Glutamatergic neuron (in vitro differentiated cells): ENCODE measurements around the gene ETDB. TPM values are rescaled to one million over a fixed set of nuclear protein-coding genes. Genes with fewer than 3 reads are reported as not detected.
"Not testable (repeated sequence)": the region's sequence is repeated elsewhere in the genome, so short reads cannot be mapped to it uniquely, and the experiment has no call there.

Experiments used
- DNase-seq: peaks from one replicate; pipeline ENCODE4 v3.0.0; 2022
- H3K27ac Mint-ChIP-seq: one replicate; pipeline ENCODE4 v1.8.0; 2020; ENCODE audit warnings: mild to moderate bottlenecking, mixed read lengths, inconsistent platforms; ENCODE audit not compliant: unreplicated experiment
- H3K27me3 Mint-ChIP-seq: one replicate; pipeline ENCODE4 v1.8.0; 2020; ENCODE audit warnings: mild to moderate bottlenecking, moderate library complexity, mixed read lengths, inconsistent platforms; ENCODE audit not compliant: unreplicated experiment
- H3K36me3 Mint-ChIP-seq: one replicate; pipeline ENCODE4 v1.8.0; 2020; ENCODE audit warnings: mild to moderate bottlenecking, mixed read lengths, inconsistent platforms; ENCODE audit not compliant: unreplicated experiment
- H3K4me1 Mint-ChIP-seq: one replicate; pipeline ENCODE4 v1.8.0; 2020; ENCODE audit warnings: mild to moderate bottlenecking, low read depth, mixed read lengths, inconsistent platforms; ENCODE audit not compliant: unreplicated experiment
- H3K4me3 Mint-ChIP-seq: one replicate; pipeline ENCODE4 v1.8.0; 2020; ENCODE audit warnings: mild to moderate bottlenecking, mixed read lengths, inconsistent platforms; ENCODE audit not compliant: unreplicated experiment
- H3K9me3 Mint-ChIP-seq: one replicate; pipeline ENCODE4 v1.8.0; 2020; ENCODE audit warnings: mild to moderate bottlenecking, moderate library complexity, mixed read lengths, inconsistent platforms; ENCODE audit not compliant: unreplicated experiment
- CTCF ChIP-seq: fragments of 200-600 bp; sonication (generic); IDR thresholded peaks from one replicate; pipeline ENCODE4 v1.5.0; 2021; ENCODE audit not compliant: partially characterized antibody, unreplicated experiment
- long read RNA-seq: library from polyadenylated mRNA; unstranded; transcript quantifications from one replicate; pipeline ENCODE4 v2.0.0, GENCODE V29; 2020; ENCODE audit not compliant: unreplicated experiment
- total RNA-seq: library from RNA; stranded (reverse); fragmentation: NEBNext Ultra II Directional; extraction: Animal tissue kit (Norgen Biotek cat#: 25700); gene quantifications from one replicate; pipeline ENCODE4 v1.2.1, GENCODE V29; 2021; ENCODE audit not compliant: unreplicated experiment

ETDB gene
- not detected for total RNA-seq
- long read RNA-seq = 0 reads

GRCh38 chrX:135120056-135120576 is at the start of gene ETDB:
ETDB (minus strand) TSS chrX:135120526; CDS start chrX:135119261, 1,265 bp downstream.
- H3K36me3 Mint-ChIP-seq, H3K4me1 Mint-ChIP-seq, H3K27me3 Mint-ChIP-seq, H3K27ac Mint-ChIP-seq, DNase-seq, H3K9me3 Mint-ChIP-seq, H3K4me3 Mint-ChIP-seq: not testable (repeated sequence)

GRCh38 chrX:135169534-135169933 is 49.2 kb upstream of the ETDB start:
- H3K9me3 Mint-ChIP-seq, H3K27me3 Mint-ChIP-seq, DNase-seq, H3K36me3 Mint-ChIP-seq, H3K27ac Mint-ChIP-seq, H3K4me1 Mint-ChIP-seq, H3K4me3 Mint-ChIP-seq: not testable (repeated sequence)

GRCh38 chrX:135168486-135168885 is 48.2 kb upstream of the ETDB start:
- no peak for TF ChIP-seq CTCF
- H3K27ac Mint-ChIP-seq = no peak overlapping the region
- no peaks in the 10 kb centered on the region for H3K36me3 Mint-ChIP-seq
- H3K27me3 Mint-ChIP-seq = no peaks in the 10 kb centered on the region
- no peak for DNase-seq
- no peaks in the 10 kb centered on the region for H3K9me3 Mint-ChIP-seq
- no peaks in the 10 kb centered on the region for H3K4me1 Mint-ChIP-seq
- no peak overlapping the region for H3K4me3 Mint-ChIP-seq

- H3K4me3 Mint-ChIP-seq, H3K27ac Mint-ChIP-seq, H3K27me3 Mint-ChIP-seq, H3K9me3 Mint-ChIP-seq, H3K4me1 Mint-ChIP-seq, H3K36me3 Mint-ChIP-seq, DNase-seq: not testable (repeated sequence)
Observed at GRCh38 chrX:135154688-135155087, 34.4 kb upstream of the ETDB start.

GRCh38 chrX:135126145-135126544 is 5.8 kb upstream of the ETDB start:
- not testable (repeated sequence) for H3K9me3 Mint-ChIP-seq, H3K27me3 Mint-ChIP-seq, DNase-seq

GRCh38 chrX:135116064-135116463 is 4.3 kb downstream of the ETDB start:
- not testable (repeated sequence) for H3K27ac Mint-ChIP-seq, H3K36me3 Mint-ChIP-seq, DNase-seq, H3K4me1 Mint-ChIP-seq, H3K27me3 Mint-ChIP-seq, H3K4me3 Mint-ChIP-seq, H3K9me3 Mint-ChIP-seq

More at GRCh38 chrX:135126145-135126544, 5.8 kb upstream of the ETDB start:
- H3K27ac Mint-ChIP-seq, H3K4me1 Mint-ChIP-seq, H3K36me3 Mint-ChIP-seq, H3K4me3 Mint-ChIP-seq: not testable (repeated sequence)

- Mint-ChIP-seq H3K9me3 (no peaks in the 10 kb centered on the region), H3K4me3 (no peak overlapping the region), H3K36me3 (no peaks in the 10 kb centered on the region), H3K4me1 (no peaks in the 10 kb centered on the region), H3K27me3 (no peaks in the 10 kb centered on the region), H3K27ac (no peak overlapping the region)
- no peak for TF ChIP-seq CTCF
- DNase-seq = no peak
Observed at GRCh38 chrX:135114392-135114791, 5.9 kb downstream of the ETDB start.
